ENCODE measurements around the gene FAM222A. TPM values are rescaled to one million over a fixed set of nuclear protein-coding genes. Genes with fewer than 3 reads are reported as not detected.

FAM222A gene
- total RNA-seq, 2 donors from 2014 or later: 0.68 to 2.9 TPM

DNA sequence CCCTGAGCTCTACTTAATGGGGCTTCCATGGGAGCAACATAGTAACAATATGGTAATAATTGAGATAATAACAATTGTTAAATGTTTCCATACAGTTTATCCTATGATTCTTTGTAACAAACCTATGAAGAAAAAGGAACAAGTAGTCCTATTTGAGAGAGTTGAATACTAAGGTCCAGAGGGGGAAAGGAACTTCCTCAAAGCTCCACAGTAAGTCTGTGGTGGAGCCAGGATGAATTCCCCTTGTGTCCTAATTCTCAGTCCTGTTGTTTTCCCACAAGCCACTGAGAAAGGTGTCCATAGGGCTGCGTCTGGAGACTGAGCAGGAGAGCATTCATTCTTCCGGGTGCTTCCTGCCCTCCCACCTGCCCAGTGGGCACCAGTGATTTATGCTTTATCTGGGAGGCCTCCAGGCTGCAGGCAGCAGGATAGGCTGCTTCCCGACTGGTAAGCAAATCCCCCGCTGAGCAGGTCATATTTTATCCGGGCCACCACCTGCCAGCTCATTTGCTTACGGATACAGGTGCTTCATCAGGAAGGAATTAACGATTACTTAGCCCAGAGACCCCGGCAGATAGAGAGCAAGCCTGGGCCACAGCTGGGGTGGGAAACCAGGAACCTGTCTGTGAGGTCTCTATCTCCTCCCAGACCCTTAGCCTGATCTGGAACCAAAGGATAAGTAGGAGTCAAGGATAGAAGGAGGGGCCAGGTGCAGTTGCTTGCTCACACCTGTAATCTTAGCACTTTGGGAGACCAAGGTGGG is 33.9 kb upstream of the FAM222A start:
- H3K27ac ChIP-seq: no peak overlapping the region
- H3K4me3 ChIP-seq: no peak overlapping the region
- TF ChIP-seq CTCF (IDR thresholded peaks at IDR 0.05): no peak
- no peaks in the 10 kb centered on the region for H3K9me3 ChIP-seq
- DNase-seq (ENCODE audit: low spot score) (no peak), ATAC-seq (ENCODE audit: insufficient number of reproducible peaks, low FRiP score, low read depth) (no peak)
- H3K36me3 ChIP-seq: no peaks in the 10 kb centered on the region
- no peaks in the 10 kb centered on the region for H3K4me1 ChIP-seq (ENCODE audit: control insufficient read depth in 1 of 2, low read depth in 2 of 2)
- H3K27me3 ChIP-seq (replicated peaks; ENCODE audit: insufficient read depth): no peaks in the 10 kb centered on the region

- TF ChIP-seq CTCF (IDR thresholded peaks at IDR 0.05): no peak
- Histone ChIP-seq H3K27me3 (replicated peaks; ENCODE audit: insufficient read depth) (no peaks in the 10 kb centered on the region), H3K4me1 (ENCODE audit: control insufficient read depth in 1 of 2, low read depth in 2 of 2) (no peaks in the 10 kb centered on the region), H3K27ac (no peak overlapping the region), H3K36me3 (no peaks in the 10 kb centered on the region), H3K4me3 (no peak overlapping the region), H3K9me3 (no peaks in the 10 kb centered on the region)
- ATAC-seq (ENCODE audit: insufficient number of reproducible peaks, low FRiP score, low read depth) (no peak), DNase-seq (ENCODE audit: low spot score) (no peak)
These were observed 33.2 kb upstream of the FAM222A start for GRCh38 chr12:109680264-109681005.

- no peak for DNase-seq (ENCODE audit: low spot score)
- ATAC-seq (ENCODE audit: insufficient number of reproducible peaks, low FRiP score, low read depth): no peak
- H3K36me3 ChIP-seq: no peaks in the 10 kb centered on the region
These were observed 31.5 kb upstream of the FAM222A start for GRCh38 chr12:109681986-109682707.

GRCh38 chr12:109682708-109683060 is 30.9 kb upstream of the FAM222A start:
- Histone ChIP-seq H3K36me3 (no peaks in the 10 kb centered on the region), H3K4me3 (no peak overlapping the region), H3K9me3 (no peaks in the 10 kb centered on the region), H3K27ac (no peak overlapping the region), H3K27me3 (replicated peaks; ENCODE audit: insufficient read depth) (no peaks in the 10 kb centered on the region), H3K4me1 (ENCODE audit: control insufficient read depth in 1 of 2, low read depth in 2 of 2) (no peaks in the 10 kb centered on the region)
- ATAC-seq (ENCODE audit: insufficient number of reproducible peaks, low FRiP score, low read depth) (no peak), DNase-seq (ENCODE audit: low spot score) (no peak)
- no peak for TF ChIP-seq CTCF (IDR thresholded peaks at IDR 0.05)

More at GRCh38 chr12:109681986-109682707, 31.5 kb upstream of the FAM222A start:
- no peaks in the 10 kb centered on the region for H3K27me3 ChIP-seq (replicated peaks; ENCODE audit: insufficient read depth)
- no peaks in the 10 kb centered on the region for H3K4me1 ChIP-seq (ENCODE audit: control insufficient read depth in 1 of 2, low read depth in 2 of 2)
- no peak overlapping the region for H3K27ac ChIP-seq
- TF ChIP-seq CTCF (IDR thresholded peaks at IDR 0.05): no peak
- no peak overlapping the region for H3K4me3 ChIP-seq
- no peaks in the 10 kb centered on the region for H3K9me3 ChIP-seq

GRCh38 chr12:109683316-109683715 is 30.3 kb upstream of the FAM222A start:
- DNase-seq (ENCODE audit: low spot score) (no peak), ATAC-seq (ENCODE audit: insufficient number of reproducible peaks, low FRiP score, low read depth) (no peak)
- TF ChIP-seq CTCF (IDR thresholded peaks at IDR 0.05): no peak
- H3K9me3 ChIP-seq: no peaks in the 10 kb centered on the region
- no peaks in the 10 kb centered on the region for H3K4me1 ChIP-seq (ENCODE audit: control insufficient read depth in 1 of 2, low read depth in 2 of 2)
- H3K4me3 ChIP-seq: no peak overlapping the region
- H3K27ac ChIP-seq: no peak overlapping the region
- no peaks in the 10 kb centered on the region for H3K27me3 ChIP-seq (replicated peaks; ENCODE audit: insufficient read depth)
- no peaks in the 10 kb centered on the region for H3K36me3 ChIP-seq

Data from thoracic aorta (tissue), 2 donors.